B cell (primary cell): ENCODE data around the gene CFAP221. TPM values are rescaled to one million over a fixed set of nuclear protein-coding genes. Genes with fewer than 3 reads are reported as not detected.

Source experiments
- ATAC-seq: fragments of 200-7000 bp; cut with Tn5 transposase; one replicate; pipeline ENCODE4 v1.10.0; 2021; ENCODE audit warnings: low read depth, mild to moderate bottlenecking, moderate number of reproducible peaks, moderate library complexity
- CTCF ChIA-PET: fragments of 350-600 bp; sonication (Branson Sonifier 250); formaldehyde crosslinking; loops from one replicate; lab custom pipeline; 2021; ENCODE audit warnings: antibody characterized with exemption, inconsistent platforms; lab: Charles Lee
- POLR2A ChIA-PET: fragments of 350-600 bp; sonication (Branson Sonifier 250); formaldehyde crosslinking; loops from one replicate; lab custom pipeline; 2021; ENCODE audit warnings: antibody characterized with exemption; lab: Charles Lee
- DNase-seq: peaks from one replicate; pipeline ENCODE4 v3.0.0; 2013
- H2AFZ ChIP-seq: 2 replicates; pipeline ENCODE4 v1.6.1; 2012; ENCODE audit warnings: mild to moderate bottlenecking, low read depth, low read length; ENCODE audit not compliant: insufficient read depth, poor library complexity, severe bottlenecking
- H3K27ac ChIP-seq, 2 donors: 1 replicate in 1 of 2; 2 replicates in 1 of 2; pipeline ENCODE4 v1.5.1; 2012 to 2013; ENCODE audit warnings: low read length in 2 of 2, mild to moderate bottlenecking in 2 of 2, moderate library complexity in 1 of 2
- H3K27me3 ChIP-seq, 4 experiments: fragments of 200-600 bp in 1 of 4; sonication (generic) in 1 of 4; replicated peaks in 1 of 4; 1 replicate in 2 of 4; 2 replicates in 2 of 4; pipeline versions ENCODE4 v1.6.1 to v1.7.0; 2013 to 2016; ENCODE audit warnings: low read length in 3 of 4, mild to moderate bottlenecking in 2 of 4, mixed read lengths in 1 of 4, moderate library complexity in 1 of 4; ENCODE audit not compliant: insufficient read depth in 4 of 4, control insufficient read depth in 3 of 4; ENCODE audit errors: control extremely low read depth in 1 of 4
- H3K36me3 ChIP-seq, 2 experiments: replicated peaks in 1 of 2; 1 replicate in 1 of 2; 2 replicates in 1 of 2; pipeline versions ENCODE4 v1.6.1 to v1.7.1; 2013; ENCODE audit warnings: low read length in 1 of 2; ENCODE audit not compliant: insufficient read depth in 2 of 2, control insufficient read depth in 1 of 2; ENCODE audit errors: control extremely low read depth in 1 of 2, extremely low read depth in 1 of 2
- H3K4me1 ChIP-seq, 2 donors: fragments of 200-600 bp in 1 of 2; sonication (generic) in 1 of 2; 1 replicate in 1 of 2; 2 replicates in 1 of 2; pipeline versions ENCODE4 v1.5.1 to v1.6.1; 2013 to 2017; ENCODE audit warnings: low read length in 2 of 2; ENCODE audit not compliant: control insufficient read depth in 2 of 2, insufficient read depth in 2 of 2
- H3K4me2 ChIP-seq: replicated peaks from 2 replicates; pipeline ENCODE3; 2012; ENCODE audit warnings: mild to moderate bottlenecking, low read depth, low read length; ENCODE audit not compliant: poor library complexity, severe bottlenecking
- H3K4me3 ChIP-seq, 5 experiments: fragments of 200-600 bp in 1 of 5; sonication (generic) in 1 of 5; 1 replicate in 3 of 5; 2 replicates in 2 of 5; pipeline versions ENCODE4 v1.5.1 to v1.7.0; 2011 to 2016; ENCODE audit warnings: low read length in 4 of 5, mild to moderate bottlenecking in 4 of 5, low read depth in 2 of 5, control low read depth in 1 of 5, moderate library complexity in 1 of 5; ENCODE audit not compliant: insufficient read depth in 1 of 5; ENCODE audit errors: control extremely low read depth in 1 of 5, extremely low read depth in 1 of 5
- H3K79me2 ChIP-seq: fragments of 200-600 bp; sonication (generic); one replicate; pipeline ENCODE4 v1.6.0; 2016; ENCODE audit warnings: low read length; ENCODE audit not compliant: control insufficient read depth, insufficient read depth
- H3K9ac ChIP-seq: fragments of 200-600 bp; sonication (generic); 2 replicates; pipeline ENCODE4 v1.6.1; 2017; ENCODE audit warnings: mild to moderate bottlenecking, low read length, moderate library complexity
- H3K9me3 ChIP-seq, 3 donors: one replicate each; pipeline versions ENCODE4 v1.6.1 to v1.7.1; 2013; ENCODE audit warnings: low read length in 2 of 3; ENCODE audit not compliant: control insufficient read depth in 2 of 3, insufficient read depth in 1 of 3; ENCODE audit errors: control extremely low read depth in 1 of 3
- H4K20me1 ChIP-seq: 2 replicates; pipeline ENCODE4 v1.6.0; 2012; ENCODE audit warnings: mild to moderate bottlenecking, low read length; ENCODE audit not compliant: insufficient read depth, control insufficient read depth, poor library complexity, severe bottlenecking
- H3K27ac Mint-ChIP-seq: one replicate; pipeline ENCODE4 v1.8.0; 2021; ENCODE audit warnings: mixed read lengths
- H3K27me3 Mint-ChIP-seq: one replicate; pipeline ENCODE4 v1.8.0; 2021; ENCODE audit warnings: mixed read lengths
- H3K4me1 Mint-ChIP-seq: one replicate; pipeline ENCODE4 v1.8.0; 2021; ENCODE audit warnings: mixed read lengths
- H3K4me3 Mint-ChIP-seq: one replicate; pipeline ENCODE4 v1.8.0; 2021; ENCODE audit warnings: mixed read lengths
- H3K9me3 Mint-ChIP-seq: one replicate; pipeline ENCODE4 v1.8.0; 2022; ENCODE audit warnings: mixed read lengths; ENCODE audit not compliant: insufficient read depth
- EZH2 ChIP-seq: IDR thresholded peaks from 2 replicates; pipeline ENCODE4 v1.6.1; 2012; ENCODE audit warnings: borderline replicate concordance, low read depth, mild to moderate bottlenecking, moderate library complexity, low read length; ENCODE audit not compliant: insufficient read depth, poor library complexity, severe bottlenecking
- WGBS: methylation state at CpG from one replicate; pipeline ENCODE4 v1.1.5; 2013; ENCODE audit warnings: missing lambda C conversion rate; ENCODE audit not compliant: insufficient coverage; 5-methylcytosine and 5-hydroxymethylcytosine counted together
- intact Hi-C: fragments of 100-400 bp; cut with micrococcal nuclease; formaldehyde crosslinking; loops from one replicate; pipeline ENCODE4 v1.10.0; 2022
- polyA plus RNA-seq: library from polyadenylated mRNA; depleted of rRNA; stranded (reverse); fragments of >200 nt; gene quantifications from 2 replicates; pipeline ENCODE4 v1.2.3, GENCODE V29; 2012
- total RNA-seq, 2 donors: library from RNA; stranded (reverse); fragments of 120-200 nt in 1 of 2; gene quantifications; 1 replicate in 1 of 2; 2 replicates in 1 of 2; pipeline versions ENCODE4 v1.2.3 to v1.2.4, GENCODE V29; 2013 to 2022
- TF ChIP-seq, protein P1 (sequence below): fragments of 200-600 bp; IDR thresholded peaks from one replicate; pipeline ENCODE4 v1.8.0; 2022; ENCODE audit warnings: antibody characterized with exemption, mild to moderate bottlenecking

The CFAP221 gene
- total and polyA plus RNA-seq, 2 donors (not counting 1 experiment from before 2014, with no cell fraction given), result not detected

DNA sequence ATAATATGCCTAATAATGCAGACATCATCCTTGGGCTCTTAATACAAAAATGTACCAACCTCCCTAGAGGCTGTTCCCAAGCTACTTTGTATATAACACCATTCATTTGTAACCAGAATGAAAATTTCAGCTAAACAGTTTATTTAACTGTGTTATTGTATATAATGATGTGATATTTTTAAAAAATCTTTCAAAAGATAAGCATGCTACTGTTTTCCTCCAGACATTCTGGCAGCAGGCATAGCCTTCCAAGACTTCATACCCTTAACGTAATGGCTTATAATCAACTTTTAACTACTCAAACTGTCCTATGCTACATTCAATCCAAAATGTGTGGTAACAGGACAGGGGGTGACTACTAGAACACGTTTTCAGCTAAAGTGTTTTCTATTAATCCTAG is 21.2 kb downstream of the CFAP221 start:
- no peaks in the 10 kb centered on the region for H3K4me1 Mint-ChIP-seq
- POLR2A ChIA-PET, result no interaction called here
- CTCF ChIA-PET, result no interaction called here
- TF ChIP-seq, protein P1, sequence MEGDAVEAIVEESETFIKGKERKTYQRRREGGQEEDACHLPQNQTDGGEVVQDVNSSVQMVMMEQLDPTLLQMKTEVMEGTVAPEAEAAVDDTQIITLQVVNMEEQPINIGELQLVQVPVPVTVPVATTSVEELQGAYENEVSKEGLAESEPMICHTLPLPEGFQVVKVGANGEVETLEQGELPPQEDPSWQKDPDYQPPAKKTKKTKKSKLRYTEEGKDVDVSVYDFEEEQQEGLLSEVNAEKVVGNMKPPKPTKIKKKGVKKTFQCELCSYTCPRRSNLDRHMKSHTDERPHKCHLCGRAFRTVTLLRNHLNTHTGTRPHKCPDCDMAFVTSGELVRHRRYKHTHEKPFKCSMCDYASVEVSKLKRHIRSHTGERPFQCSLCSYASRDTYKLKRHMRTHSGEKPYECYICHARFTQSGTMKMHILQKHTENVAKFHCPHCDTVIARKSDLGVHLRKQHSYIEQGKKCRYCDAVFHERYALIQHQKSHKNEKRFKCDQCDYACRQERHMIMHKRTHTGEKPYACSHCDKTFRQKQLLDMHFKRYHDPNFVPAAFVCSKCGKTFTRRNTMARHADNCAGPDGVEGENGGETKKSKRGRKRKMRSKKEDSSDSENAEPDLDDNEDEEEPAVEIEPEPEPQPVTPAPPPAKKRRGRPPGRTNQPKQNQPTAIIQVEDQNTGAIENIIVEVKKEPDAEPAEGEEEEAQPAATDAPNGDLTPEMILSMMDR, result no peak
- no peak for TF ChIP-seq EZH2
- ATAC-seq (no peak), DNase-seq (no peak)
- Histone ChIP-seq H2AFZ (no peak overlapping the region), H3K9me3 (no peaks in the 10 kb centered on the region), H3K79me2 (no peaks in the 10 kb centered on the region), H3K4me2 (no peak overlapping the region), H3K4me1 (no peaks in the 10 kb centered on the region), H3K27me3 (no peaks in the 10 kb centered on the region), H4K20me1 (no peaks in the 10 kb centered on the region), H3K4me3 (no peak overlapping the region), H3K27ac (no peak overlapping the region), H3K9ac (no peak overlapping the region), H3K36me3 (no peaks in the 10 kb centered on the region)
- intact Hi-C loops, result no loop called here
- H3K27me3 Mint-ChIP-seq, result peaks cover 16% of the 10 kb centered on the region
- H3K27ac Mint-ChIP-seq, result no peak overlapping the region
- no peak overlapping the region for H3K4me3 Mint-ChIP-seq
- WGBS, result no CpG with 5 or more reads among the region's 2 CpGs
- peaks cover 4% of the 10 kb centered on the region for H3K9me3 Mint-ChIP-seq

DNA sequence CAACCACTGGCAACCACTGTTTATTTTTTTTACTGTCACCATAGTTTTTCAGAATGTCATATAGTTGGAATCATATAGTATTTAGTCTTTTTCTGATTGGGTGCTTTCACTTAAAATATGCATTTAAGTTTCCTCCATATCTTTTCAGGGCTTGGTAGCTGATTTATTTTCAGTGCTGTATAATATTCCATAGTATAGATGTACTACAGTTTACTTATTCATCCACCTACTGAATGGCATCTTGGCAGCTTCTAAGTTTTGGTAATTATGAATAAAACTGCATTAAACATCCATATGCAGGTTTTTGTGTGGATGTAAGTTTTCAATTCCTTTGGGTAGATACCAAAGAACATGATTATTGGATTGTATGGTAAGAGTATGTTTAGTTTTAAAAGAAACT is 23.0 kb downstream of the CFAP221 start:
- Histone ChIP-seq H3K9me3 (no peaks in the 10 kb centered on the region), H3K27ac (no peak overlapping the region), H3K36me3 (no peaks in the 10 kb centered on the region), H3K4me3 (no peak overlapping the region), H3K27me3 (no peaks in the 10 kb centered on the region), H2AFZ (no peak overlapping the region), H3K9ac (no peak overlapping the region), H3K4me2 (no peak overlapping the region), H3K4me1 (no peaks in the 10 kb centered on the region), H4K20me1 (no peaks in the 10 kb centered on the region), H3K79me2 (no peaks in the 10 kb centered on the region)
- Mint-ChIP-seq H3K4me1 (no peaks in the 10 kb centered on the region), H3K9me3 (peaks cover 4% of the 10 kb centered on the region), H3K4me3 (no peak overlapping the region), H3K27me3 (peaks cover 14% of the 10 kb centered on the region), H3K27ac (no peak overlapping the region)
- POLR2A ChIA-PET, result no interaction called here
- intact Hi-C loops, result no loop called here
- CTCF ChIA-PET, result no interaction called here
- ATAC-seq (no peak), DNase-seq (no peak)
- TF ChIP-seq, protein P1, result no peak
- TF ChIP-seq EZH2, result no peak
